ENCODE measurements around the gene ECM1.

ECM1 gene

GRCh38 chr1:150551051-150551783, 43.3 kb downstream of the ECM1 start:
- Histone ChIP-seq H3K9me3 (ENCODE audit: severe bottlenecking) (no peaks in the 10 kb centered on the region), H3K4me3 (ENCODE audit: low read depth, low read length) (no peak overlapping the region), H3K27me3 (ENCODE audit: insufficient read depth, low read depth, severe bottlenecking) (no peaks in the 10 kb centered on the region), H3K27ac (no peak overlapping the region), H3K36me3 (no peaks in the 10 kb centered on the region)
- DNase-seq = no peak
- no peak for TF ChIP-seq CTCF (IDR thresholded peaks at IDR 0.05; ENCODE audit: low read depth, low read length)

- Histone ChIP-seq H3K9me3 (ENCODE audit: severe bottlenecking) (no peaks in the 10 kb centered on the region), H3K36me3 (no peaks in the 10 kb centered on the region), H3K27ac (no peak overlapping the region), H3K27me3 (ENCODE audit: insufficient read depth, low read depth, severe bottlenecking) (no peaks in the 10 kb centered on the region), H3K4me3 (ENCODE audit: low read depth, low read length) (no peak overlapping the region)
- no peak for TF ChIP-seq CTCF (IDR thresholded peaks at IDR 0.05; ENCODE audit: low read depth, low read length)
- no peak for DNase-seq
Observed at GRCh38 chr1:150551784-150552127, 43.8 kb downstream of the ECM1 start.

- no peak overlapping the region for H3K4me3 ChIP-seq (ENCODE audit: low read depth, low read length)
- no peaks in the 10 kb centered on the region for H3K36me3 ChIP-seq
- no peaks in the 10 kb centered on the region for H3K9me3 ChIP-seq (ENCODE audit: severe bottlenecking)
- no peaks in the 10 kb centered on the region for H3K27me3 ChIP-seq (ENCODE audit: insufficient read depth, low read depth, severe bottlenecking)
- no peak for DNase-seq
- no peak for TF ChIP-seq CTCF (IDR thresholded peaks at IDR 0.05; ENCODE audit: low read depth, low read length)
- H3K27ac ChIP-seq = no peak overlapping the region
Observed at GRCh38 chr1:150552128-150552910, 44.4 kb downstream of the ECM1 start.

GRCh38 chr1:150552911-150553289, 45.0 kb downstream of the ECM1 start:
- no peak for DNase-seq
- Histone ChIP-seq H3K9me3 (ENCODE audit: severe bottlenecking) (no peaks in the 10 kb centered on the region), H3K36me3 (no peaks in the 10 kb centered on the region), H3K4me3 (ENCODE audit: low read depth, low read length) (no peak overlapping the region), H3K27me3 (ENCODE audit: insufficient read depth, low read depth, severe bottlenecking) (no peaks in the 10 kb centered on the region), H3K27ac (no peak overlapping the region)
- no peak for TF ChIP-seq CTCF (IDR thresholded peaks at IDR 0.05; ENCODE audit: low read depth, low read length)

GRCh38 chr1:150553392-150554085, 45.6 kb downstream of the ECM1 start:
- no peak for DNase-seq
- Histone ChIP-seq H3K27ac (no peak overlapping the region), H3K27me3 (ENCODE audit: insufficient read depth, low read depth, severe bottlenecking) (no peaks in the 10 kb centered on the region), H3K4me3 (ENCODE audit: low read depth, low read length) (no peak overlapping the region), H3K9me3 (ENCODE audit: severe bottlenecking) (no peaks in the 10 kb centered on the region), H3K36me3 (no peaks in the 10 kb centered on the region)
- TF ChIP-seq CTCF (IDR thresholded peaks at IDR 0.05; ENCODE audit: low read depth, low read length) = no peak
